GM10266 (cell line): Measurements from ENCODE around the gene VTA1.
"Not testable (repeated sequence)": the region's sequence is repeated elsewhere in the genome, so short reads cannot be mapped to it uniquely, and the experiment has no call there.

ENCODE experiments used
- DNase-seq: peaks from one replicate; pipeline ENCODE4 v3.0.0; 2012; ENCODE audit errors: extremely low spot score
- CTCF ChIP-seq: IDR thresholded peaks from 2 replicates; pipeline ENCODE4 v1.5.1; 2012; ENCODE audit warnings: mild to moderate bottlenecking, low read depth; ENCODE audit not compliant: control insufficient read depth, insufficient read depth; ENCODE audit errors: missing control alignments

Gene VTA1, protein sequence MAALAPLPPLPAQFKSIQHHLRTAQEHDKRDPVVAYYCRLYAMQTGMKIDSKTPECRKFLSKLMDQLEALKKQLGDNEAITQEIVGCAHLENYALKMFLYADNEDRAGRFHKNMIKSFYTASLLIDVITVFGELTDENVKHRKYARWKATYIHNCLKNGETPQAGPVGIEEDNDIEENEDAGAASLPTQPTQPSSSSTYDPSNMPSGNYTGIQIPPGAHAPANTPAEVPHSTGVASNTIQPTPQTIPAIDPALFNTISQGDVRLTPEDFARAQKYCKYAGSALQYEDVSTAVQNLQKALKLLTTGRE

GRCh38 chr6:142146828-142147662 lies at the start of gene VTA1, which contains the start of gene NMBR:
Gene VTA1, plus strand, starts transcription at chr6:142147263. Its CDS starts 25 bp downstream, at chr6:142147288.
Gene NMBR, minus strand, starts transcription at chr6:142147122. Its CDS starts 58,464 bp downstream, at chr6:142088658.
- TF ChIP-seq CTCF = peak; percentile 83
- peak; percentile 84 for DNase-seq

DNA sequence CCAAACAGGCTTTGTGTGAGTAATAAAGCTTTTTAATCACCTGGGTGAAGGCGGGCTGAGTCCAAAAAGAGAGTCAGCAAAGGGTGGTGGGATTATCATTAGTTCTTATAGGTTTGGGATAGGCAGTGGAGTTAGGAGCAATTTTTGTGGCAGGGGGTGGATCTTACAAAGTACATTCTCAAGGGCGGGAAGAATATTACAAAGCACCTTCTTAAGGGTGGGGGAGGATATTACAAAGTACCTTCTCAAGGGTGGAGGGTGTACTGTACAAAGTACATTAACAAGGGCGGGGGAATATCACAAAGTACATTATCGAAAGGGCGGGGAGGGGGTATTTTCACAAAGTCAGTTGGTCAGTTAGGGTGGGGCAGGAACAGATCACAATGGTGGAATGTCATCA lies 42.2 kb upstream of the VTA1 start:
- not testable (repeated sequence) for DNase-seq

GRCh38 chr6:142110820-142111219 lies 36.2 kb upstream of the VTA1 start:
- DNase-seq = not testable (repeated sequence)

DNA sequence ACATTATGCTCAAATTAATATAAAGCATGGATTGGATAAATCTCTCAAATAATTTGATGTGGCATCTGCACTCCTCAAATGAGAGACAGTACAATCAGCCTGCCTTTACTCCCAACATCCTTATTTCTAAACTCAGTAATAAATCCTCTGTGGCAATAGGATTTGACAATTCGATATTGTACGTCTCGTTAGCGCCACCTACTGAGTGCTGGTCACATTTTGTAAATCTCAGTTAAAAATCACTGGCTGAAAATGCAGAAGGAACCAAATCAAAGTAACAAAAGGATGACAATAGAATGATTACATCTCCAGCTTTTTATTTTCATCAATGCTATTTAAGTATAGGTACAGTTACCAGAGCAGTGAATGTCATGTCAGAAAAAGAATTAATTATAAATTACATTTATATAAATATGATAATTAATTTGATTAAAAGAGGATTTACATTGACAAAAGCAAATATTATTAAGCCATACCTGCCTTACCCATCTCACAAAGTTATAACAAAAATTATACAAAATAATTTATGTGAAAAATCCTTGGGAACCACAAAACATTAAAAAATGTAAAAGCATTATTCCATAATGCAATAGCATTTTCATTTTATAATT lies 34.5 kb upstream of the VTA1 start:
- DNase-seq = peak; percentile 31
- TF ChIP-seq CTCF = peak; percentile 77

DNA sequence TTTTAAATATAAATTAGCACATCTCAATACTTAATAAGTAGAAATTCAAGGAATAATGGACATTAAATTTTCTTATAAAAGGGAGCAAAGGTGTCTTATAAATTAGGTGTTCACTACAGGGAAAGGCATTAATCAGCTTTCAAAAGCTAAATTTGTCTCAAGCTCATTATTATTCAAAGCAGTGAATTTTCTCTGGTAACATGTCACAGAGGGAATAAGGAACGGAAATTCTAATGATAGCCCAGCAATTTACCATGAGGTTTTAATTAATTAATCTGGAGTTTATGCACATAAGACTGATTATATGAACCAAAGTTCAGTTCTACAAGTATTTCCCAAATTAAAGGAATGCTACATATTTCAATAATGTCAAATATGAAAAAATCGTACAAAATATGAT lies 29.7 kb upstream of the VTA1 start:
- DNase-seq = no peak
- TF ChIP-seq CTCF = no peak

GRCh38 chr6:142118328-142118727 lies 28.7 kb upstream of the VTA1 start:
- DNase-seq = no peak
- TF ChIP-seq CTCF = no peak

DNA sequence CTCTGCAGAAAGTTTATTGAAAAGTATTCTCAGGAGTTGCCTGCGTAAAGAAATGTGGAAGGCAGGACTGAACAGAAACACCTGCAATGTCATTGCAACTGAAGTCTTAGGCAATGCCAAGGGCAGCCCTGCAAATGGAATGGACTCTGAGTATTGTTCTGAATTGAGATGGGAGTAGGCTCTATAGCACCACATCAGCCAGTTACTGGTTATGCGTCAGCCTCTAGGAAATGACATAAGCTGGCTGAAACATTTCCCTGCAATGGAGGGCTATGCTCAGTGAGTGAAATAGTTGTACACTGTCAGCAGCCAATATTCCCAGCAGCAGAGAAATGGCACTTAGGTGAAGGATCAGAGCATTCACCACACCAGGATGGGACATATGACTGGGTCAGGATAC lies 28.1 kb upstream of the VTA1 start:
- TF ChIP-seq CTCF = no peak
- no peak for DNase-seq

DNA sequence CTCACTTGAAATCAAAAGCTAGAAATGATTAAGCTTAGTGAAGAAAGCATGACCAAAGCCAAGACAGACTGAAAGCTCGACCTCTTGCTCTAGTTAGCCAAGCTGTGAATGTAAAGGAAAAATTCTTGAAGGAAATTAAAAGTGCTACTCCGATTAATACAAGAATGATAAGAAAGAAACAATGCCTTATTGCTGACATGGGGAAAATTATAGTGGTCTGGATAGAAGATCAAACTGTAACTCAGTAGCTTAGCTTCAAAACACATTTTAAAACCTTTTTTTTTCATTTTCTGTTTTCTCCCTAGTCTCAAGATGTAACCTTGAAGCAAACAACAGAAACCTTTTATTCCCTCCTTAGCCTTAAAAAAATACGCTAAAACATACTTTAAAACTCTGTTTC lies 25.7 kb upstream of the VTA1 start:
- DNase-seq = no peak
- TF ChIP-seq CTCF = no peak
